GM06990 (cell line): ENCODE measurements around the gene FMN1.

Source experiments
- DNase-seq: peaks from one replicate; pipeline ENCODE4 v3.0.0-alpha.2; 2011; ENCODE audit not compliant: insufficient read length; ENCODE audit errors: extremely low read depth
- H3K27me3 ChIP-seq: replicated peaks from 2 replicates; pipeline ENCODE4 v1.6.0; 2011; ENCODE audit warnings: low read length; ENCODE audit not compliant: control insufficient read depth, insufficient read depth
- H3K36me3 ChIP-seq: 2 replicates; pipeline ENCODE4 v1.5.1; 2011; ENCODE audit warnings: low read length; ENCODE audit not compliant: control insufficient read depth, insufficient read depth
- H3K4me3 ChIP-seq: replicated peaks from 2 replicates; pipeline ENCODE4 v1.5.1; 2011; ENCODE audit warnings: low read depth, mild to moderate bottlenecking, control low read depth, low read length
- CTCF ChIP-seq: IDR thresholded peaks from 2 replicates; pipeline ENCODE4 v1.5.1; 2011; ENCODE audit warnings: low read length, control low read depth, mild to moderate bottlenecking, inconsistent platforms; ENCODE audit not compliant: insufficient read depth, poor library complexity, severe bottlenecking

Gene FMN1

GRCh38 chr15:33055962-33056361, 138.6 kb downstream of the FMN1 start:
- no peak overlapping the region for H3K4me3 ChIP-seq
- H3K36me3 ChIP-seq = no peaks in the 10 kb centered on the region
- H3K27me3 ChIP-seq = no peaks in the 10 kb centered on the region
- no peak for DNase-seq
- TF ChIP-seq CTCF = no peak

- DNase-seq = no peak
- Histone ChIP-seq H3K27me3 (no peaks in the 10 kb centered on the region), H3K36me3 (no peaks in the 10 kb centered on the region), H3K4me3 (no peak overlapping the region)
- no peak for TF ChIP-seq CTCF
Measured at GRCh38 chr15:33051528-33051927, 143.0 kb downstream of the FMN1 start.

GRCh38 chr15:33048255-33048654, 146.3 kb downstream of the FMN1 start:
- no peaks in the 10 kb centered on the region for H3K36me3 ChIP-seq

GRCh38 chr15:33047077-33047476, 147.4 kb downstream of the FMN1 start:
- H3K4me3 ChIP-seq = no peak overlapping the region
- no peak for TF ChIP-seq CTCF
- no peaks in the 10 kb centered on the region for H3K36me3 ChIP-seq
- no peaks in the 10 kb centered on the region for H3K27me3 ChIP-seq
- no peak for DNase-seq

More at GRCh38 chr15:33048255-33048654, 146.3 kb downstream of the FMN1 start:
- H3K27me3 ChIP-seq = no peaks in the 10 kb centered on the region
- TF ChIP-seq CTCF = no peak
- no peak overlapping the region for H3K4me3 ChIP-seq
- DNase-seq = no peak

- Histone ChIP-seq H3K36me3 (no peaks in the 10 kb centered on the region), H3K4me3 (no peak overlapping the region), H3K27me3 (no peaks in the 10 kb centered on the region)
- TF ChIP-seq CTCF = no peak
- DNase-seq = no peak
Measured at GRCh38 chr15:33046329-33046728, 148.2 kb downstream of the FMN1 start.

- DNase-seq = no peak
- Histone ChIP-seq H3K4me3 (no peak overlapping the region), H3K36me3 (no peaks in the 10 kb centered on the region), H3K27me3 (no peaks in the 10 kb centered on the region)
- TF ChIP-seq CTCF = no peak
Measured at GRCh38 chr15:33045066-33045810, 149.3 kb downstream of the FMN1 start.
